ENCODE data around the gene NANS. TPM values are rescaled to one million over a fixed set of nuclear protein-coding genes. Genes with fewer than 3 reads are reported as not detected.

Gene NANS
- total RNA-seq, 1 experiment from 2014 or later: 48.9 TPM

DNA sequence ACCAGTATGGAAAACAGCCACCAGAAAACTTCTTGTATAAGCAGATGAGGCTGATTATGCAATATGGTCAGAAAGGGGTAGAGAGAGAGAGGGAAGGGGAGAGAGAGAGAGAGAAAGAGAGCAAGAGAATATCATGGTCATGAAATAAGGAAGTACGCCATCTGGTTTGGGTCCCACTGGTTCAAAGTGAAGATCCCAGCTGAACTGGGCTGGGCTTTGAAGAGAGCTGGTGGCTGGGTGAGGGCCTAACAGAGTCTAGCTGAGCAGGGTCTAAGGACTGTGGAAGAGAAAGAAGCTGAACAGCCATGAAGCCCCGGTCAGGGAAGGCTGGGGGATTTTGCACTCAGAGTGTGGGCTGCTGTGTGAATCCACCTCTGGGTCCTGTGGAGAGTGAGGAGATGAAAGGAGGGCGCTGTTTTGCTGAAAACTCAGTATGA is 47.9 kb downstream of the NANS start:
- CTCF ChIA-PET: no interaction called here
- TF ChIP-seq, protein P1, sequence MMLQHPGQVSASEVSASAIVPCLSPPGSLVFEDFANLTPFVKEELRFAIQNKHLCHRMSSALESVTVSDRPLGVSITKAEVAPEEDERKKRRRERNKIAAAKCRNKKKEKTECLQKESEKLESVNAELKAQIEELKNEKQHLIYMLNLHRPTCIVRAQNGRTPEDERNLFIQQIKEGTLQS (IDR thresholded peaks at IDR 0.05): no peak
- TF ChIP-seq EZH2 (IDR thresholded peaks at IDR 0.05): no peak
- TF ChIP-seq POLR2A (IDR thresholded peaks at IDR 0.05; ENCODE audit: borderline replicate concordance, extremely low read depth, insufficient read depth, insufficient read length): no peak
- TF ChIP-seq ZFX (IDR thresholded peaks at IDR 0.05): no peak
- no peak for TF ChIP-seq CEBPB (IDR thresholded peaks at IDR 0.05; ENCODE audit: low read depth)
- no peak for TF ChIP-seq JUND (IDR thresholded peaks at IDR 0.05)
- no peak for TF ChIP-seq CTCF (IDR thresholded peaks at IDR 0.05 in 2 of 3, conservative IDR thresholded peaks at IDR 0.05 in 1 of 3; ENCODE audit: borderline replicate concordance in 1 of 3, insufficient read depth in 1 of 3, low read depth in 2 of 3, low read length in 2 of 3)
- TF ChIP-seq ZBTB33 (IDR thresholded peaks at IDR 0.05; ENCODE audit: extremely low read depth, insufficient replicate concordance, low read length): no peak
- Histone ChIP-seq H3K36me3 (ENCODE audit: control insufficient read depth in 1 of 2, insufficient read depth in 2 of 2, low read length in 2 of 2) (peaks cover 0 to 18% of the 10 kb centered on the region in 2 experiments; a peak in 2 of 4 replicates), H2AFZ (ENCODE audit: low read depth, low read length, poor library complexity, severe bottlenecking) (no peak overlapping the region), H3K9me3 (ENCODE audit: control insufficient read depth in 1 of 2, insufficient read depth in 1 of 2, low read depth in 1 of 2, low read length in 2 of 2) (peaks cover 0 to 5% of the 10 kb centered on the region in 2 experiments; a peak in 1 of 4 replicates), H3K4me3 (replicated peaks in 1 of 2; ENCODE audit: low read depth in 1 of 2, low read length in 2 of 2) (no peak overlapping the region), H4K20me1 (ENCODE audit: insufficient read depth) (no peaks in the 10 kb centered on the region), H3K27me3 (ENCODE audit: insufficient read depth, low read length) (no peaks in the 10 kb centered on the region), H3K27ac (ENCODE audit: low read depth, low read length) (no peak overlapping the region), H3K79me2 (ENCODE audit: insufficient read depth, low read length) (no peaks in the 10 kb centered on the region), H3K4me1 (ENCODE audit: control insufficient read depth in 1 of 2, insufficient read depth in 2 of 2, low read length in 2 of 2) (no peaks in the 10 kb centered on the region), H3K9ac (ENCODE audit: low read length) (no peak overlapping the region), H3K9me2 (ENCODE audit: insufficient read depth) (no peaks in the 10 kb centered on the region), H3K4me2 (ENCODE audit: low read length) (no peak overlapping the region)
- RAD21 ChIA-PET (ENCODE audit: low non-redundant PET in 1 of 2, low total read pairs in 2 of 2, uncharacterized antibody in 2 of 2, unreplicated experiment in 2 of 2): no interaction called here
- POLR2A ChIA-PET: no interaction called here
- DNase-seq (ENCODE audit: low read depth, low spot score) (no peak), ATAC-seq (no peak)
- intact Hi-C loops (cut with micrococcal nuclease): no loop called here
- no TSS peak for BruUV-seq (replicated peaks)

Data from HCT116 (cell line).